ENCODE data around the gene TRAPPC2L. TPM values are rescaled to one million over a fixed set of nuclear protein-coding genes. Genes with fewer than 3 reads are reported as not detected.

Gene TRAPPC2L
- total and polyA plus RNA-seq, 10 of the 15 experiments (the other 5 are each of a cell fraction or from before 2014, with no cell fraction given) = 56.3 to 363 (median 118) TPM

DNA sequence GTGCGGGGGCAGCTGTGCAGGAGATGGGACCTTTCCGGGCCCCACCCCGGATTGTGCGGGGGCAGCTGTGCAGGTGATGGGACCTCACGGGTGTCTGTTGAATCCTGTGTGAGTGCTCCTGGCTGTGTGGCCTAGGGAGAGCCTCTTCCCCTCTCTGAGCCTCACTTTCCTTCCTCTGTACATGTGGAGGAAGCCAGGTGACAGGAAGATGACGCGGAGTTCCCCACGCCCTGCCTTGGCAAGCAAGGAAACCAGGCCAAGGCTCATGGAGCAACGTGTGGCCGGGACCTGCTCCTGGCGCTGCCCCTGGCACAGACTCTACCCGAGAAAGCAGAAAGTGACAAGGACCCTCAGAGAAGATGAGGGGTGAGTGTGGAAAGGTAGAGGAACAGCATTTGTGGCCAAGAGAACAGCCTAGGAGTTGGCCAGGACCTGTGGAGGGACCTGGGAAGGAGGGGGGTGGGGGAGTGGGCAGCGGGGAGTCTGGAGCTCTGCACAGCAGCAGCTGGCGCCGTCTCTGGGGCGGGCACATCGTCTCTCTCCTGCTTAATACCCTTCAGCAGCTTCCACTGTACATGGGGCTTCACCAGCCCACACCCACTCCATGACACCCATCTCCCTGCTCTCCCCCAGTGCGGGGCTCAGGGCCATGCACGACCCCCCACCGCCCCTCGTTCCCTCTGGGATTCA is 47.9 kb downstream of the TRAPPC2L start:
- no peaks in the 10 kb centered on the region for H3K9me3 ChIP-seq (replicated peaks; ENCODE audit: control insufficient read depth, insufficient read depth, low read length)
- H3K27ac ChIP-seq (ENCODE audit: control insufficient read depth, insufficient read depth) = no peak overlapping the region
- H3K4me1 ChIP-seq (ENCODE audit: control insufficient read depth, insufficient read depth, low read length) = no peaks in the 10 kb centered on the region; the same call in 1 of the 2 replicates
- ChIA-PET RAD21 (ENCODE audit: unreplicated experiment) (no interaction called here), POLR2A (no interaction called here), SMC1A (ENCODE audit: uncharacterized antibody, unreplicated experiment) (no interaction called here), CTCF (no interaction called here)
- H3K4me2 ChIP-seq (ENCODE audit: control insufficient read depth, insufficient read depth) = no peak overlapping the region
- H3K79me2 ChIP-seq (ENCODE audit: control insufficient read depth, insufficient read depth, low read length) = no peaks in the 10 kb centered on the region; the same call in 1 of the 2 replicates
- H3K27me3 ChIP-seq (replicated peaks in 1 of 2; ENCODE audit: control insufficient read depth in 2 of 2, insufficient read depth in 2 of 2, low read length in 1 of 2) = no peaks in the 10 kb centered on the region
- FAIRE-seq (no peak), ATAC-seq (no peak), DNase-seq (ENCODE audit: low read depth, low spot score) (no peak)
- peaks cover 3% of the 10 kb centered on the region; the same call in 1 of the 2 replicates for H4K20me1 ChIP-seq (ENCODE audit: control insufficient read depth, insufficient read depth)
- TF ChIP-seq ESRRA (IDR thresholded peaks at IDR 0.05; ENCODE audit: low read length) = no peak
- no peak for TF ChIP-seq FOS (IDR thresholded peaks at IDR 0.05; ENCODE audit: borderline replicate concordance, extremely low read depth, insufficient read length)
- TF ChIP-seq, protein P1, sequence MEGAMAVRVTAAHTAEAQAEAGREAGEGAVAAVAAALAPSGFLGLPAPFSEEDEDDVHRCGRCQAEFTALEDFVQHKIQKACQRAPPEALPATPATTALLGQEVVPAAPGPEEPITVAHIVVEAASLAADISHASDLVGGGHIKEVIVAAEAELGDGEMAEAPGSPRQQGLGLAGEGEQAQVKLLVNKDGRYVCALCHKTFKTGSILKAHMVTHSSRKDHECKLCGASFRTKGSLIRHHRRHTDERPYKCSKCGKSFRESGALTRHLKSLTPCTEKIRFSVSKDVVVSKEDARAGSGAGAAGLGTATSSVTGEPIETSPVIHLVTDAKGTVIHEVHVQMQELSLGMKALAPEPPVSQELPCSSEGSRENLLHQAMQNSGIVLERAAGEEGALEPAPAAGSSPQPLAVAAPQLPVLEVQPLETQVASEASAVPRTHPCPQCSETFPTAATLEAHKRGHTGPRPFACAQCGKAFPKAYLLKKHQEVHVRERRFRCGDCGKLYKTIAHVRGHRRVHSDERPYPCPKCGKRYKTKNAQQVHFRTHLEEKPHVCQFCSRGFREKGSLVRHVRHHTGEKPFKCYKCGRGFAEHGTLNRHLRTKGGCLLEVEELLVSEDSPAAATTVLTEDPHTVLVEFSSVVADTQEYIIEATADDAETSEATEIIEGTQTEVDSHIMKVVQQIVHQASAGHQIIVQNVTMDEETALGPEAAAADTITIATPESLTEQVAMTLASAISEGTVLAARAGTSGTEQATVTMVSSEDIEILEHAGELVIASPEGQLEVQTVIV (IDR thresholded peaks at IDR 0.05; ENCODE audit: borderline replicate concordance, partially characterized antibody) = no peak
- no peak for TF ChIP-seq IKZF1 (conservative IDR thresholded peaks at IDR 0.05)
- TF ChIP-seq NR2C1 (IDR thresholded peaks at IDR 0.05) = no peak
- TF ChIP-seq, protein P2, sequence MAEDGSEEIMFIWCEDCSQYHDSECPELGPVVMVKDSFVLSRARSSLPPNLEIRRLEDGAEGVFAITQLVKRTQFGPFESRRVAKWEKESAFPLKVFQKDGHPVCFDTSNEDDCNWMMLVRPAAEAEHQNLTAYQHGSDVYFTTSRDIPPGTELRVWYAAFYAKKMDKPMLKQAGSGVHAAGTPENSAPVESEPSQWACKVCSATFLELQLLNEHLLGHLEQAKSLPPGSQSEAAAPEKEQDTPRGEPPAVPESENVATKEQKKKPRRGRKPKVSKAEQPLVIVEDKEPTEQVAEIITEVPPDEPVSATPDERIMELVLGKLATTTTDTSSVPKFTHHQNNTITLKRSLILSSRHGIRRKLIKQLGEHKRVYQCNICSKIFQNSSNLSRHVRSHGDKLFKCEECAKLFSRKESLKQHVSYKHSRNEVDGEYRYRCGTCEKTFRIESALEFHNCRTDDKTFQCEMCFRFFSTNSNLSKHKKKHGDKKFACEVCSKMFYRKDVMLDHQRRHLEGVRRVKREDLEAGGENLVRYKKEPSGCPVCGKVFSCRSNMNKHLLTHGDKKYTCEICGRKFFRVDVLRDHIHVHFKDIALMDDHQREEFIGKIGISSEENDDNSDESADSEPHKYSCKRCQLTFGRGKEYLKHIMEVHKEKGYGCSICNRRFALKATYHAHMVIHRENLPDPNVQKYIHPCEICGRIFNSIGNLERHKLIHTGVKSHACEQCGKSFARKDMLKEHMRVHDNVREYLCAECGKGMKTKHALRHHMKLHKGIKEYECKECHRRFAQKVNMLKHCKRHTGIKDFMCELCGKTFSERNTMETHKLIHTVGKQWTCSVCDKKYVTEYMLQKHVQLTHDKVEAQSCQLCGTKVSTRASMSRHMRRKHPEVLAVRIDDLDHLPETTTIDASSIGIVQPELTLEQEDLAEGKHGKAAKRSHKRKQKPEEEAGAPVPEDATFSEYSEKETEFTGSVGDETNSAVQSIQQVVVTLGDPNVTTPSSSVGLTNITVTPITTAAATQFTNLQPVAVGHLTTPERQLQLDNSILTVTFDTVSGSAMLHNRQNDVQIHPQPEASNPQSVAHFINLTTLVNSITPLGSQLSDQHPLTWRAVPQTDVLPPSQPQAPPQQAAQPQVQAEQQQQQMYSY (CRISPR knock-in tag; IDR thresholded peaks at IDR 0.05) = no peak
- TF ChIP-seq JUNB (IDR thresholded peaks at IDR 0.05) = no peak
- TF ChIP-seq SRF (IDR thresholded peaks at IDR 0.05; ENCODE audit: low read depth in 2 of 2, low read length in 2 of 2) = no peak
- TF ChIP-seq ZNF622 (IDR thresholded peaks at IDR 0.05) = no peak
- no peak overlapping the region for H3K9ac ChIP-seq (ENCODE audit: control insufficient read depth, insufficient read depth, low read length)
- H3K36me3 ChIP-seq (ENCODE audit: control insufficient read depth in 2 of 2, insufficient read depth in 2 of 2, low read length in 1 of 2) = no peaks in the 10 kb centered on the region; a peak in 2 of 4 replicates
- 82% methylated on average over 19 of the region's 21 CpGs for WGBS (ENCODE audit: insufficient coverage, insufficient replicate concordance, low lambda C conversion rate, missing lambda C conversion rate)
- intact Hi-C loops (cut with micrococcal nuclease; ENCODE audit: unreplicated experiment) = no loop called here
- no TSS peak for BruUV-seq (replicated peaks)
- H2AFZ ChIP-seq (ENCODE audit: control insufficient read depth, low read depth, low read length) = no peak overlapping the region
- H3K4me3 ChIP-seq = no peak overlapping the region
- in situ Hi-C loops (cut with MboI) = no loop called here

Data from GM12878 (cell line).